Vagina (tissue), 2 donors: ENCODE results near the gene OR5M10.

Experiments
- POLR2A ChIP-seq, 2 donors: fragments of 450-650 bp; IDR thresholded peaks; one replicate each; pipeline ENCODE4 v1.6.1; 2017; ENCODE audit warnings: antibody characterized with exemption in 2 of 2, mild to moderate bottlenecking in 2 of 2, moderate library complexity in 2 of 2
- TF ChIP-seq, protein P1 (sequence below), 3 experiments: fragments of 450-650 bp in 2 of 3; fragments of 200-600 bp in 1 of 3; sonication (generic) in 1 of 3; IDR thresholded peaks; one replicate each; pipeline ENCODE4 v1.5.1; 2017 to 2019; ENCODE audit warnings: antibody characterized with exemption in 3 of 3, mild to moderate bottlenecking in 2 of 3, moderate library complexity in 2 of 3

DNA sequence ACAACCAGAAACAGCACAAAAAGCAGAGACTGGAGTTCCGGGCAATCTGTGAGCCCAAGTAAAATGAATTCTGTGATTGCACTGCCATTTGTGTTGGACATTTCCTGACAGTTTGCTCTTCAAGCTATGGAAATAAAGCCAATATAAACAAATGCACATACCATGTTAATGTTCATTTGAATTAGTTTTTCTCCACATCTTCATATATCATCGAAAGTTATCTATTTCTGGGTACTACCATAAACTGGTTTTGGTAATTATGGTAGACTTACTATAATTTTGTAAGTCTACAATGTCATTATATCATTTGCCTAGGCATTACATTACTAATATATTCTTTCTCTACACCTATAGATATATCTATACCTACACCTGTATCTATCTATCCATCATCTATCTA is 34.4 kb downstream of the OR5M10 start, which contains the start of gene OR5M11:
- TF ChIP-seq, protein P1, sequence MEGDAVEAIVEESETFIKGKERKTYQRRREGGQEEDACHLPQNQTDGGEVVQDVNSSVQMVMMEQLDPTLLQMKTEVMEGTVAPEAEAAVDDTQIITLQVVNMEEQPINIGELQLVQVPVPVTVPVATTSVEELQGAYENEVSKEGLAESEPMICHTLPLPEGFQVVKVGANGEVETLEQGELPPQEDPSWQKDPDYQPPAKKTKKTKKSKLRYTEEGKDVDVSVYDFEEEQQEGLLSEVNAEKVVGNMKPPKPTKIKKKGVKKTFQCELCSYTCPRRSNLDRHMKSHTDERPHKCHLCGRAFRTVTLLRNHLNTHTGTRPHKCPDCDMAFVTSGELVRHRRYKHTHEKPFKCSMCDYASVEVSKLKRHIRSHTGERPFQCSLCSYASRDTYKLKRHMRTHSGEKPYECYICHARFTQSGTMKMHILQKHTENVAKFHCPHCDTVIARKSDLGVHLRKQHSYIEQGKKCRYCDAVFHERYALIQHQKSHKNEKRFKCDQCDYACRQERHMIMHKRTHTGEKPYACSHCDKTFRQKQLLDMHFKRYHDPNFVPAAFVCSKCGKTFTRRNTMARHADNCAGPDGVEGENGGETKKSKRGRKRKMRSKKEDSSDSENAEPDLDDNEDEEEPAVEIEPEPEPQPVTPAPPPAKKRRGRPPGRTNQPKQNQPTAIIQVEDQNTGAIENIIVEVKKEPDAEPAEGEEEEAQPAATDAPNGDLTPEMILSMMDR (IDR thresholded peaks at IDR 0.05), result no peak
- TF ChIP-seq POLR2A (IDR thresholded peaks at IDR 0.05), result no peak
